Activated T-cell treated with anti-CD3 and anti-CD28 coated beads, Interleukin-2, amount 50 U/mL, for 1 hour (primary cell): ENCODE results near the gene HINT1.
"Not testable (repeated sequence)": the region's sequence is repeated elsewhere in the genome, so short reads cannot be mapped to it uniquely, and the experiment has no call there.

Experiments
- DNase-seq: peaks from one replicate; pipeline ENCODE4 v3.0.0-alpha.2; 2020

Gene HINT1

GRCh38 chr5:131165119-131165727, at the start of gene HINT1:
HINT1 (minus strand) TSS chr5:131165256; CDS start chr5:131165205, 51 bp downstream.
- DNase-seq = peak; percentile 92

- DNase-seq = no peak
Observed at GRCh38 chr5:131214609-131215227, 49.7 kb upstream of the HINT1 start.

DNA sequence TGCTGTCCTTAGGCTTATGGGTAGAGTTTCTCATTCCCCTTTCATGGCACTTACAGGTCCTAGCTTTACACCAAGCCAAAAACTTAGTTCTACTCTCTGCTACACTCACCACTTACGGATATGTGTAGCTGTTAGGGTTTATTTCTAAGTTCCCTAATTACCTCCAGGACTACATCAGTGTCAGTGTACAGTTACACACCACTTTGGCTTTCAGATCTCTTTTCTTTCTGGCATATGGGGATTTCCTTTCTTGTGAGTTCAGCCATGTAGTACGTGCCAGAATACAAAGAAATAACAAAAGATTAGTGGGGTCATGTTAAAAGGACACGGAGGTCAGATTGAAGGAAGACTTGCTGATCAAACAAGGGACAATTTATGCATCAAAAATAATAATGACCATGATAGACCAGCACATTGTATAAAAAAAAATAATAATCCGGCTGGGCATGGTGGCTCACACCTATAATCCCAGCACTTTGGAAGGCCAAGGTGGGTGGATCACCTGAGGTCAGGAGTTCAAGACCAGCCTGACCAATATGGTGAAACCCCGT, 47.5 kb upstream of the HINT1 start:
- no peak for DNase-seq

- DNase-seq = no peak
Observed at GRCh38 chr5:131211669-131212068, 46.6 kb upstream of the HINT1 start.

GRCh38 chr5:131210151-131210510, 45.1 kb upstream of the HINT1 start:
- DNase-seq = no peak

DNA sequence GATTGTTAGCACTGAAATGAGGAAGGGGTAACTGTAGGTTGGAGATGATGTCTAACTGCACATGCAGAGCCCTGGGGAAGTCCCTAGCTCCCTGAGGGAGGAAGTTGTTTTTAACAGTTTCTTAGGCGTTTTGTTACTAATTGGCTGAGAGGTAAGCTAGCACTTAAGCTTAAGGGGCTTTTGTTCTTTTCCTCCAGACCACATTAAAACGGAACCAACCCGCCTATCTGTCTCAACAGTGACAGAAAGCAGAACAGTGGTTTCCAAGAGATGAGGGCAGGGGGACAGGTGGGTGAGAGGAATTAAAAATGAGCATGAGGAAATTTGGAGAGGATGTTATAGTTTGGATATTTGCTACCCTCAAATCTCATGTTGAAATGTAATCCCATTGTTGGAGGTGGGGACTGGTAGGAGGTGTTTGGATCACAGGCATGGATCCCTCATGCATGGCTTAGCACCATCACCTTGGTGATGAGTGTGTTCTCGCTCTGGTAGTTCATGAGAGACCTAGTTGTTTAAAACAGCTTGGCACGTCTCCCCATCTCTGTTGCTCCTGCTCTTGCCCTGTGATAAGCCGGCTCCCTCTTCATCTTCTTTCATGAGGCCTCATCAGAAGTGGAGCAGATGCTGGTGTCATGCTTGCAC, 44.6 kb upstream of the HINT1 start:
- DNase-seq = peak; percentile 47

DNA sequence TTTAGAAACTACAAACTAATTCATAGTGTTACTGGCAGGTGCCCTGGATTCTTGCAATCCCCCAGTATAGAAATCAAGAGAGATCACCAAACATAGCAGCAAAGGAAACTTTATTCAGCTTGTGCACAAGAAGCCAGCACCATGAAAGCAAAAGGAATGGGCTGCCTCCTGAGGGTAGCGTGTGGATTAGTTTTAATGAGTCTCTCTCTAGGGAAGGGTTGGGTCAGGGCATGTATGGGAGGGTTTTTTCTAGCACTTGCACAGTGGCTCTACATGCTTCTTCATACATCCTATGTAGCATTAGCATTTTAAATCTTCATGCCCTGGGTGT, 44.1 kb upstream of the HINT1 start:
- no peak for DNase-seq

DNA sequence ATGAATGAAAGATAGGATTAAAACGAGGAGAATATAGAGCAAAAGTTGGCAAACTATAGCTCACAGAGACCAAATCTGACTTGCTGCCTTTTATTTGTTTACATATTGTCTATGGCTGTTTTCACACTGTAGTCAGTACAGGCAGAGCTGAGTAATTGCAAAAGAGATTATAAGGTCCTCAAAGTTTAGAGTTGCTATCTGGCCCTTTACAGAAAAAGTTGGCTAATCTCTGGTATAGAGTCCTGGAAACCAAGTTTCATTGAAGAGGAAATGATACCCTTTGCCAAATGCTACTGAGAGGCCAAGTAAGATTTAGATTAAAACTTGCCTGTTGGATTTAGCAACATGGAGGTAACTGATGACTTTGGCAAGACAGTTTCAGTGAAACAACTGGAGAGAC, 41.7 kb upstream of the HINT1 start:
- no peak for DNase-seq

DNA sequence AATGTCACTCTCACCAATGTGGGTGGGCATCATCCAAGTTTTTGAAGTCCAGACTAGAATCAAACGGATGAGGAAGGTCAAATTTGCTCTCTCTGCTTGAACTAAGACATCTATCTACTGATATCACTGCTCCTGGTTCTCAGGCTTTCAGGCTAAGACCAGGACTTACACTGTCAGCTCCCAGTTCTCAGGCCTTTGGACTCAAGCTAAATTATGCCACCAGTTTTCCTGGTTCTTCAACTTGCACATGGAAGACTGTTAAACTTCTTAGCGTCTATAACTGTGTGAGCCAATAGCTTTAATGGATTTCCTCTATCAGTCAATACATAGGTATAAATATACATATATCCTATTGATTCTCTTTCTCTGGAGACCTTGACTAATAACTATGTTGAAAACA, 41.0 kb upstream of the HINT1 start:
- DNase-seq = no peak

DNA sequence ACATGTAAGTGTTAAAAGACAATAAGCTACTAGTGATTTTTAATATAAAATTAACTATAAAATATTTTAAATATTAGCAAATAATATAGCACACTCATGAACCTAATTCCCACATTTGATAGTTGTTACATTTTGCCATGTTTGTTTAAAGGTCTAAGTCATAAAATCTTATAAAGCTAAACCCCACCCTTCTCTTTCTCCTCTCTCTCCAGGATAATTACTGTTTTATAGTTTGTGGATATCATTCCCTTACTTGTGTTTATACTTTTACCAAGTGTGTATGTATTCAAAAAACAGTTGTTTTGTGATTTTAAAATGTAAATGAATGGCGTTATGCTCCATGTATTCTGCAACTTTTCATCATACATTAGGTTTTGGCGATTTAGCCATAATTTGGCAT, 39.9 kb upstream of the HINT1 start:
- DNase-seq = no peak

GRCh38 chr5:131200560-131200959, 35.5 kb upstream of the HINT1 start:
- DNase-seq = no peak

GRCh38 chr5:131198625-131199024, 33.6 kb upstream of the HINT1 start:
- DNase-seq = no peak

GRCh38 chr5:131196331-131196730, 31.3 kb upstream of the HINT1 start:
- DNase-seq = no peak

DNA sequence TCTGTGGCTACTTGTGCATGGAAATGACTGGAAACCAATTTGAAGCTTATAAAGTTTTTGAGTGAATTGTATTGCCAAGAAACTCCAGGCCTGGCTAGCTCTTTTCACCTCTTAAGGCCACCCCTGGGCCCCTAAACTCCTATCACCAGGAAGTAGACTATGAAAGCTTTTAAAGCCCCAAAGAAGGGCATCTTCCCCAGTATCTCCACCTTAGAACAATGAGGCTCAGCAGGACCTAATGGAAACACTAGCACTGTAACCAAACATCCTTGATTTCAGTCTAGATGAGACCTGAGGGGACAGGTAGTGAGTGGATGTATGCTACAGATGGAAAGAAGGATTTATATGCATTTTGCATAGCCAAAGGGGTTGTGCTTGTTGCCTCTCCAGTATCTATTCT, 30.6 kb upstream of the HINT1 start:
- DNase-seq = no peak

DNA sequence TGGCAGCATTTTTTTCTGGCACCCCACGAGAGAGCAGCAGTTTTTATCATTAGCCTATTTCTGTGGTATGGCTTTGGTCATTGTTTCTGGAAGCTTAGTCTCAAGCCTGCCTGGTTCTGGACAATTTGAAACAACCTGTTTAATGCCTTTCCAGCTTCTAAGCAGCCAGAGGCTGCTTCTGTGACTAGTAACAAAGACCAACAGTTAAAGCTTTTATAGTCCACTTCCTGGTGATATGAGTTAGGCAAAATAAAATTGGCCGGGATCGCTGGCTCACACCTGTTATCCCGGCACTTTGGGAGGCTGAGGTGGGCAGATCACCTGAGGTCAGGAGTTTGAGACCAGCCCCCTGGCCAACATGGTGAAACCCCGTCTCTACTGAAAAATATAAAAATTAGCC, 29.7 kb upstream of the HINT1 start:
- no peak for DNase-seq

GRCh38 chr5:131193897-131194296, 28.8 kb upstream of the HINT1 start:
- DNase-seq = not testable (repeated sequence)

DNA sequence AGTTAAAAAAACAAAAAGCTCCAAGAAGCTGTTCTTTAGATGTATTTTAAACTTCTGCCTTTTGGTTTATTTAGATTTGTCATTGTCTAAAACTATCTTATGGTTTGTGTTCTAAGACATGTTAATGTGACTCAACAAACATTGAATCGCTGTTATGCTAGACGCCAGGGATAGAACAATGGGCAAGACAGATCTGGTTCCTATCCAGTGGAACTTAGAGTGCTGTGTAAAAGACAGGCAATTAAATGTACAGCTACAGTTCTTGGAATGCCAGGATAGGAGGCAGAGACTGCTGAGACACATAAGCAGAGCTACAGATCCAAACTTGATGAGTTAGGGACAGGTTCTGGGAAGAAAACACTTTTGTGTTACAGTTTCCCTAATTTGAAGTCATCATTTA, 28.1 kb upstream of the HINT1 start:
- no peak for DNase-seq

- no peak for DNase-seq
Observed at GRCh38 chr5:131186561-131187256, 21.7 kb upstream of the HINT1 start.

DNA sequence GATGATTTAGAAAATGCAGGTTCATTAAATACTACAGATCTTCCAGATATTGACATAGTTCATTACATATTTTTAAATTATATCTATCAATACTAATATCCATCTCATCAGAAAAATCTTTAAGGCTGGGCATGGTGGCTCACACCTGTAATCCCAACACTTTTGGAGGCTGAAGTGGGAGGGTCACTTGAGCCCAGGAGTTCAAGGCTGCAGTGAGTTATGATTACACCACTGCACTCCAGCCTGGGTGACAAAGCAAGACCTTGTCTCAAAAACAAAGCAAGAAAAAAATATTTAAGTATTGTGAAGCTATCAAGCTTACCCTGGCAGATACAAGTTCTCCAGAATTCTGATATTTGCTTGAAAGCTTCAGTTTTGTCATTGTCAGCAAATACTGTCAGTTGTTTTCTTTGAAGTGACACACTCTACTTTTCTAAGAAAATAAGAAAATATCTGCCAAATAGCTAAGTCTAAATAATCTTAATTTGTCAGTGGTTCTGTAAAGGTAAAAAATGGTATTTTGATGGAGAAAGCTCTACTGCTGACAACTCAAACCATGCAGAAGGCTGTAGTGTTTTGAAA, 20.6 kb upstream of the HINT1 start:
- no peak for DNase-seq

GRCh38 chr5:131182839-131183238, 17.8 kb upstream of the HINT1 start:
- DNase-seq = no peak

DNA sequence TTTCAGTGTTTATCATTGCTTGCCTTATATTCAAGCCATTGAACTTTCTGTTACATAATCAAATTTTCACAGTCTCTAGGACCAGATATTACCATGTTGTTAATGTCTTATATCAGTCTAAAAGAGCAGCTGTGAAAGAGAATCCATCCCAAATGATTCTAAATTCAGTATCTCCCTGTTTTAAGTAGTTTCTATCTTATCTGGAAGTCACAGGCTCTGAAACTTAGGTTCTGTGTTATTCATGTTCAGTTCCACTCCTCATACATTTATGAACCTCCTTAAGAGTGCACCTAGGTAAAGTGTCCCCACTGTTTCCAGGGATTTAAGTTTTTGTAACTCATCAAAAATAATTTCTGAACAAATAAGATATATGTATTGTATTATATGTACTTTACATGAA, 15.4 kb upstream of the HINT1 start:
- no peak for DNase-seq

DNA sequence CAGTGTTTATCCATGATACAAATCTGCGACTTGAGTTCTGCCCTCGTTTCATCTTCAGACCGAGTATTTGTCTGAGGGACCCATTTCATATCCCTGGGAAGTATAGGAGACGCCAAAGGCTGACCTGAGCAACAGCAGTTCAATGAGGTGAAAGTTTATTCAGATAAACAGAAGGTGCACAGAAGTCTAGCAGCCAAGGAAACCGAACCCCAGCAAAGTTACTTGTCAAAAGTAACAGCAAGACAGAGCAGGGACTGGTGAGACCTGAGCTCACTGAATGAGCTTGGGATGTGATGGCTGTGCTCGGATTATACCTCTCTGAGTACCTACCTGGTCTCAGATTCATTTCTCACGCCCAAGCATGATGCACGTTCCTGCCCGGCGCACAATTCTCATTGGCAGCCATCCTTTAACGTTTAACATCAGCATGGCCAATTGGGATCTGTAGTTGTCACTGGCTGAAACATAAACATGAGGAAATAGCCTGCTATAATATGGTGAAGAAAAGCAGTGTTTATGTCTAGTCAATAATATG, 6.3 kb upstream of the HINT1 start:
- peak; percentile 33 for DNase-seq
